GM21381 (cell line): ENCODE results near the gene TEC.
"Not testable (repeated sequence)": the region's sequence is repeated elsewhere in the genome, so short reads cannot be mapped to it uniquely, and the experiment has no call there.

ENCODE experiments used
- ATAC-seq: cut with Tn5 transposase; IDR thresholded peaks from one replicate; pipeline ENCODE4 v1.9.1; 2021; ENCODE audit warnings: mild to moderate bottlenecking, moderate library complexity; ENCODE audit not compliant: unreplicated experiment

TEC gene

GRCh38 chr4:48243887-48244286 is 25.8 kb downstream of the TEC start:
- no peak for ATAC-seq

DNA sequence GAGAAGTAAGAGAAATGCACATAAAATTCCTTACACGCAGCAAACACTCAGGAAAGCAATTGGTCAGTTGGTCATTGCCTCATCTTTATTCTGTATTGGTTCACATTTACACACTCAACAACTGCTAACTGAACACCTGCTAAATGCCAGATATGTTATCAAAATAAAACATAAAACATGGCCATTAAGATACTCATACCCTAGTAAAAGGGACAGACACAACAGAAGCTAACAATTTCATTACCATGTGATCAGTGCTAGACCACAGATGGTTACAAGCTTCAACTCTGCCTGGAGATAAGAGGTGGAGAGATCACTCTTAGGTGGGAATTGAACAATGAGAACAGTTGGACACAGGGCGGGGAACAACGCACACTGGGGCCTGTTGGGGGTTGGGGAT is 26.2 kb downstream of the TEC start:
- no peak for ATAC-seq

- no peak for ATAC-seq
These were observed 27.0 kb downstream of the TEC start for GRCh38 chr4:48242511-48243195.

DNA sequence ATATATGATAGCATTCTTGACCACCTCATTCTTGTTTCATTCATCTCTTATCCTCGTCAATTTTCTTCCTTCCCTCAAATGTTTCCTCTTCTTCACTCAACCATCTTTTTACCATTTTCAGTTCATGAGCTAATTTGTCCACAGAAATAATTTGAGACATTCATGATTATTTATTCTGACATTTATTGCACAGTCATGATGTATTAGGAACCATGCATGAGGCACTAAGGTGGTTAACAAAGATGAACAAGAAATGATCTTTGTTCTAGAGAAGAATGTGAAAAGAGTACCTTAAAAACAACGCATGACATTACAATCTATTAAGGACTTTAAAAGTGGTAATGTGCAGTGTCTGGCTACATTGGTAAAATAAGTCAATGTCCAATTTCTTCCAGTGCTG is 27.9 kb downstream of the TEC start:
- ATAC-seq = no peak

DNA sequence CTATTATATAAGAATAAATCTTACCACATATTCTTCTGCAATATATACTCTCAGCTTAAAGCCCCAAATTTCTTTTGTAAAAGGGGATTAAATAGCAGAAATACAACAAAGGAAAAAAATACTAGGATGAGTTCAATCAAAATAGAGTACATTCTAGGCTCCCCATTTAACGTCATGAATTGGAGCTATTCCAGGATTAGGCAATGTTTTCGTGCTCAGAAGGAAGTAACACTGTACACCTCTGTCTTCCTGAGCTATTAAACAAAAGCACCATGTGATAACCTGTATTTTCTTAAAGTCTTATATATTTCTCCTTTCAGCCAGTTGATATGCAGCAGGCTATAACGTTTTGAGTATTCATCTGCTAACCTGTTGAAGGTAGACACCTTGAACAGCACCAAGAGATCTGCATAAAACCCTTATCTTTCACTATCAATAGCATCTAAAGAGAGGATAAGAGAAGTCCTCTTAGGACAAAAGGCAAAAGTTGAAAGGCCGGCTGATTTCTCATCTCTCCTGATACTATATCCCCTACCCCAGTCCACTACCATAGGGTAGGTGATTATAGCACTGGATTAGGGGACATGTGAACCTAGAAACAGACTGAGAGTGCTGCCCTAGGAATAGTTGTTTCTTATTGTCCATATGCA is 31.5 kb downstream of the TEC start:
- ATAC-seq = no peak

- no peak for ATAC-seq
These were observed 34.6 kb downstream of the TEC start for GRCh38 chr4:48235050-48235449.

DNA sequence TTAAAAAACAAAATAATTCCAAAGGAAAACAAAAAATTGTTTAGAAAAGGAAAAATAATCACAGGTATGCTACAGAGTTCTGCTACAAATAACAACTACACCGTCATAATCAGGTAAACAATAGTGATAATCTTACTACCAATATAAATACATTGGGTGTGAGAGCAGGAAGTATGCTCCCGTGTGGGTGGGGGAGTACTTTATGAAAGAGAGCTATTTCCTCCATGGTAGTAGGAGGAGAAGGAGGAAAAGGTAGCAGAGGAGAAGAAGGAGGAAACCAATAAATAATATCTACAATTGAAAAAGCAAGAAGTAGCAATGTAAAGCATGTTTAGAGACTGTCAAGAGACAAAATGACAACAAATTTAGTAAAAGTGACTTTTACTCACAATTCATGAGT is 35.1 kb downstream of the TEC start:
- no peak for ATAC-seq

DNA sequence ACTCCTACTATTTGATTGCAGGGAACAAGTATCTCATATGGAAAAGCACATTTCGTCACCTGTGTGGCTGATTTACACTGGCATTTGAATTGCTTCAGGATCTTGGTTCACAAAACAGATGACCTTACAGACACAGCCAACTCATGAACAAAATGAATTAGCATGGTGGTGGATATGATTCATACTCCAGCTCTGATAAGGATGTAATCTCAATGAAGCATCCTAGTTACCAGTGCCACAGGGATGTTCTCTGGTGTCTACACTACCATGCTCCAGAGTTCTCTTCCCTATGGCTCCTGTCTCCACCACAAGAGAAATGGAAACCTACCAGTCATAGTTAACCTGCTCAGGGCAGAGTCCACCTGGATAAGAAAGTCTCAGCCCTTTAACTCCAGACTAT is 40.7 kb downstream of the TEC start:
- ATAC-seq = no peak

- ATAC-seq = peak; percentile 47
These were observed 42.0 kb downstream of the TEC start for GRCh38 chr4:48227662-48228061.

- no peak for ATAC-seq
These were observed 43.4 kb downstream of the TEC start for GRCh38 chr4:48226199-48226598.

DNA sequence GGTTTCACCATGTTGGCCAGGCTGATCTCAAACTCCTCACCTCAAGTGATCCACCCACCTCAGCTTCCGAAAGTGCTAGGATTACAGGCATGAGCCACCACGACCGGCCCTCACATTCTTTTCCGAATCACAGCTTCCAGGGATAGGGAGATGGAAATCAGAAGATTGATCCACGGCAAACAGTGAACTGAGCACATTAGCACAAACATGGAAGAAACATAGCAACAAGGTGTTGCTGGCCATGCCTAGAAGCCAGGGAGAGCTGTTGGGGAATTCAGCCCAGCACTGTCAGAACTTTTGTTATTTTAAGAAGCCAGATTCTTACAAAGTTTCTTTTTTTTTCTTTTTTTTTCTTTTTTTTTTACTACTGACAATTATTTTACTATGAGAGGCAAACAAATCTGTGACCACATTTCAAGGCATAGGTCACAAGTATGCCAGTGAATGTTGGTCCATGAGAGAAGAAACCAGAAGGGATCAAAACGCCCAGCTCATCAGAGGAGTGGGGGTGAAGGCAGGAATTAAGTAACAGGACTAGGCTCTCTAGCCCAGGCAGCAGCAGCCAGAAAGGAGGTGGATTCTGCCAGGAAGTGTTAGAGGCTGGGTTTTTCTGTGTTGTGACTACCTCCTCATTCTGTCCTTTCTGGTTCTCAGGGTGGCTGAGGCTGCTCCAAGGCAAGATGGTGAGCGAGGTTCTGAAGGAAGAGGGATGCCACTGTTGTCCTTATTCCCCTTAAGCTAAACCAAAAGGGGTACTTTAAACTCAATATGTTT is 44.1 kb downstream of the TEC start:
- ATAC-seq = no peak

DNA sequence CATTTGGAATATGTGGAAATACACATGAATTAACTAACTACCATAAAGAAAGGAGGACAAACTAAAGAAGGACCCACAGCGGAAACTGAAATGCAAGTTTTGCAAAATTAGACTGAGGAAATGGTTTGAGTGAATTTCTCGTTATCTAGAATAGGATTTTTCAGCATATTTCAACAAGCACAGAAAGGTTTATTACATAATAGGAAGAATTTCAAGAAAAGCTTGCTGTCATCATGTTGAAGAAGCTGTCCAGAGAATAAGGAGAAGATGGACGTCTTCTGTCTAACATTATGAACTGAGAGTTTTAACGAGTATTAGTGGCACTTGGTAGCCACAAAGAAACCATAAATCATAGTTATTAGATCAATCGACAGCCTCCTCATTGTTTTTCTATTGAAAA is 45.0 kb downstream of the TEC start:
- ATAC-seq = no peak

GRCh38 chr4:48223633-48224295 is 45.9 kb downstream of the TEC start:
- no peak for ATAC-seq

DNA sequence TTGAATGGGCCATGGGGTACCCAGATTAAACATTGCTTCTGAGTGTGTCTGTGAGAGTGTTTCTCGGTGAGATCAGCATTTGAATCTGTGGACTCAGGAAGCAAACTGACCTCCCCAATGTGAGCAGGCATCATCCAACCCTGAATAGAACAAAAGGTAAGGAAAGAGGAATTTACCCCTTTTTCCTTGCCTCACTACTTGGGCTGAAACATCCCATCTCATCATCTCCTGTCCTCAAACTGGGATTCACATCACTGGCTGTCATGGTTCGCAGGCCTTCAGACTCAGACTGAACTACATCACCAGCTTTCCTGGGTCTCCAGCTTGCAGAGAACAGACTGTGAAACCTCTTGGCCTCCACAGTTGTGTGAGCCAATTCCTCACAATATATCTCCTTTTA is 47.1 kb downstream of the TEC start:
- ATAC-seq = no peak

DNA sequence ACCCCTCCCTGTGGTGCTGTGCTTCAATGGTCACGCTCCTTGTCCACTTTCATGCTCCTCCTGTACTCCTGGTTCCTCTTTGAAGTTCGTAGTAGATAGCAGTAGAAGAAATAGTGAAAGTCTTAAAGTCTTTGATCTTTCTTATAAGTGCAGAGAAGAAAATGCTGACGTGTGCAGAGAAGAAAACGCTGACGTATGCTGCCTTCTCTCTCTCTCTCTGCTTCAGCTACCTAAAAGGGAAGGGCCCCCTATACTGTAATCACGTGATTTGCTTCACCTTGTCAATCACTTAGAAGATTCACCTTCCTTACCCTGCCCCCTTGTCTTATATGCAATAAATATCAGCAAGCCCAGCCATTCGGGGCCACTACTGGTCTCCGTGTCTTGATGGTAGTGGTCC is 50.2 kb downstream of the TEC start:
- not testable (repeated sequence) for ATAC-seq

- ATAC-seq = no peak
These were observed 53.1 kb downstream of the TEC start for GRCh38 chr4:48216563-48216962.

DNA sequence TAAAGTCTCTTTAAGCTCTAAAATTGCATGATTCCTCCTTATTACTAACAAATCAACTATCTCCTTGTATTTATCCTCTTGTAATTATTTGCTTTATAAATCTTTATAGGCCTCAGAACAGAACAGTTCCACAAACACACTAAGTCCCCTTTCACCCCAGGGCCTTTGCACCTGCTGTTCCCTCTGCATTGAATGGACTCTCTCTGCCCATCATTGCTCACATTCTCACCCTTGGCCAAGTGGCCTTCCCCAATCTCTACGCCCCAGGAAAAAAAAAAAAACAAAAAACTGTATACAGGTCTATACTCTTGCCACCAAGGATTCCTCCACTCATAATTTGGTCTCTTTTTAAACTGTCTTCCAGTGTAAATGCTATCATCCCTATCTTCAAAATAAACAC is 53.7 kb downstream of the TEC start:
- no peak for ATAC-seq

- peak; percentile 76 for ATAC-seq
These were observed 57.5 kb downstream of the TEC start for GRCh38 chr4:48212165-48212564.

DNA sequence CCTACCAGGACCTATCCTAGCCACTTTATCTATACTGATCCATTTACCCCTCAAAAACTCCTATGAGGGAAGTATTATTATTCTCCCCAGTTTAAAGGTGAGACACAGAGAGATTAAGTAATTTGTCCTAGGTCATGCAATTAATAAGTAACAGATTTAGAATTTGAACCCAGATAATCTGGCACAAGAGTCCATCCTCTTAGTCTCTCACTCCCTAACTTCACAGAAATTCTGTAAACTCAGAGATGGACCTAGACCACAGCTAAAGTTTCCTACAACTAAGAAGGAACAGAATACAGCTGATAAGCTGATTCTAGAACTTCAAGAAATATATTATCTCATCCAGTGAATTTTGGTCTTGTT is 58.7 kb downstream of the TEC start:
- no peak for ATAC-seq

GRCh38 chr4:48205626-48206025 is 64.0 kb downstream of the TEC start:
- ATAC-seq = no peak

GRCh38 chr4:48205107-48205506 is 64.5 kb downstream of the TEC start:
- no peak for ATAC-seq

- peak; percentile 37 for ATAC-seq
These were observed 65.8 kb downstream of the TEC start for GRCh38 chr4:48203819-48204218.
